Activated T-helper 1 cell treated with Interleukin-2 at 50 U/mL for 16 hours (primary cell): ENCODE measurements around the gene FES.
"Not testable (repeated sequence)": the region's sequence is repeated elsewhere in the genome, so short reads cannot be mapped to it uniquely, and the experiment has no call there.

ENCODE experiments used
- DNase-seq: peaks from one replicate; pipeline ENCODE4 v3.0.0-alpha.2; 2020; ENCODE audit warnings: low read depth

Gene FES

DNA sequence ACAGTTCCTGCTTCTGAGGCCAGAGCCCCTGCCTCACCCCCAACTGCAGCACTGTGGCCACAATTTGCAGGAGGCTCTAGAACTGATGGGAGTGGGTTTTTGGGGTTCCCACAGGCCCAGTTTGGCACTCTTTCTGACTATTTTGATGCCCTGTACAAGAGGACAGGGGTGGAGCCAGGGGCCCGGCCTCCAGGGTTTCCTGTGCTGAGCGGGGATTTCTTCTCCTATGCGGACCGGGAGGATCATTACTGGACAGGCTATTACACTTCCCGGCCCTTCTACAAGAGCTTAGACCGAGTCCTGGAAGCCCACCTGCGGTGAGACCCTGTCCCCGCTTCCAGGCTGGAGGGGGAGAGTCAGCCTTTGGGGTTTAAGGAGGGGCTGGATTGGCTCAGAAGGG is 25.7 kb downstream of the FES start:
- no peak for DNase-seq

DNA sequence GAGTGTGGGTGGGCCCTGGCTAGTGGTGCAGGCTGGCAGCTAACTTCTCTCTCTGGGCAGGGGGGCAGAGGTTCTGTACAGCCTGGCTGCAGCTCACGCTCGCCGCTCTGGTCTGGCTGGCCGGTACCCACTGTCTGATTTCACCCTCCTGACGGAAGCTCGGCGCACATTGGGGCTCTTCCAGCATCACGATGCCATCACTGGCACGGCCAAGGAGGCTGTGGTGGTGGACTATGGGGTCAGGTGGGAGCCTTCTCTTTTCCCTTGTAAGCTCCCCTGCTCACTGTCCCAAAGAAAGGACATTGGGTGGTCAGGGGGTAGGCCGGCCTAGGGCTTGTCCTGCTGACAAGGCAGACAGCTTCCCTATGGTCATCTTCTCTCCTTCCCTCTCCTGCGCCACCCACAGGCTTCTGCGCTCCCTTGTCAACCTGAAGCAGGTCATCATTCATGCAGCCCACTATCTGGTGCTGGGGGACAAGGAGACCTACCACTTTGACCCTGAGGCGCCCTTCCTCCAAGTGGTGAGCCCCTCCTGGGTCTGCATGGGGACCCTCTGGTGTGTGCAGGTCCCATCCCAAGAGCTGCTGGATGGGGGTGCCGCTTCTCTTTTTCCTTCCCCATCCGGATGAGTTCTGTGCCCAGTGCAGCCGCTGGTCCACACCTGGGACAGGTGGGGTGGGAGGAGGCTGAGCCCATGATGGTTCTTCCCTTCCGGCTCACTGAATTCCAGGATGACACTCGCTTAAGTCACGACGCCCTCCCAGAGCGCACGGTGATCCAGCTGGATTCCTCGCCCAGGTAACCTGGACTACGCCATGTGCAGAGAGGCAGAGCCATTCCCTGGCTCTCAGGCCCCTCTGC is 26.4 kb downstream of the FES start:
- no peak for DNase-seq

DNA sequence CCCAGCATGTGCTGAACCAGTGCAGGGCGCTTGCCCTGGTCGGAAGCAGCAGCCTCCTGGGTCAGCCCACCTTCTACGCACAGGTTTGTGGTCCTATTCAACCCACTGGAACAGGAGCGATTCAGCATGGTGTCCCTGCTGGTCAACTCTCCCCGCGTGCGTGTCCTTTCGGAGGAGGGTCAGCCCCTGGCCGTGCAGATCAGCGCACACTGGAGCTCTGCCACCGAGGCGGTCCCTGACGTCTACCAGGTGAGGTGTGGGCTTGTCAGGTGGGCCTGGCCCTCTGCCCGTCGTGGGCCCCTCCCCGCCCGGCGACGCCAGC is 27.0 kb downstream of the FES start:
- DNase-seq, result no peak

DNA sequence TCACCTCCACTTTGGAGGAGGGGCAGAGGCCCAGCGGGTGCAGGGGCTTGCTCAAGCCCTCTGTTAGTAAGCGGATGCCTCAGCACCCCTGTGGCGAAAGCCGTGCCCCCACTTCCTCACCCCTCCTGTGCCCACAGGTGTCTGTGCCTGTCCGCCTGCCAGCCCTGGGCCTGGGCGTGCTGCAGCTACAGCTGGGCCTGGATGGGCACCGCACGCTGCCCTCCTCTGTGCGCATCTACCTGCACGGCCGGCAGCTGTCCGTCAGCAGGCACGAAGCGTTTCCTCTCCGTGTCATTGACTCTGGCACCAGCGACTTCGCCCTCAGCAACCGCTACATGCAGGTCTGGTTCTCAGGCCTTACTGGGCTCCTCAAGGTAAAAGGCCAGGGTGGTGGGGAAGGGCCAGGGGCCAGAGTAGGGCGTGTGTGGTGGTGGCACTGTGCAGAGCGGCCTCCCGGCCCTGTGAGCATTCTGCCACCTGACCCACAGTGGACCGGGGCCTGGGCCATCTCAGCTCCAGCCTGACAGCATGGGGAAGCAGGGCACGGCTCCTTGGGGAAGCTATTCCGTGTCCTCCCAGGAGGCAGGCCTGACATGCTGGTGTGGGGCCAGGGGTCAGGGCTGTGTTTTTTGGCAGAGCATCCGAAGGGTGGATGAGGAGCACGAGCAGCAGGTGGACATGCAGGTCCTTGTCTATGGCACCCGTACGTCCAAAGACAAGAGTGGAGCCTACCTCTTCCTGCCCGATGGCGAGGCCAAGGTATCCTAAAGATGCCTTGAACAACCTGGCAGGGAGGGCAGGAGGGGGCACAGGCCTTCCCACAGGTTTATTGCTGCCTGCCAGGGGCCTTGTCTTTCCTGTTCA is 27.8 kb downstream of the FES start:
- no peak for DNase-seq

DNA sequence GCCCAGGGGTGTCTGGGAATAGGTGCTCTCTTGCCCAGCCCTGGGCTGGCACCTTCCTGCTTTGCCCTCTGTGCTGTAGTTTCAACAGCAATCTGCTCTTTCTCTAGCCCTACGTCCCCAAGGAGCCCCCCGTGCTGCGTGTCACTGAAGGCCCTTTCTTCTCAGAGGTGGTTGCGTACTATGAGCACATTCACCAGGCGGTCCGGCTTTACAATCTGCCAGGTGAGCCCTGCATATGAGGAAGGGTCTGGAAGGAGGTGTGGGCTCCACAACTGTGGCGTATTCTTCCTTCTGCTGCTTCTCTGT is 28.4 kb downstream of the FES start:
- no peak for DNase-seq

DNA sequence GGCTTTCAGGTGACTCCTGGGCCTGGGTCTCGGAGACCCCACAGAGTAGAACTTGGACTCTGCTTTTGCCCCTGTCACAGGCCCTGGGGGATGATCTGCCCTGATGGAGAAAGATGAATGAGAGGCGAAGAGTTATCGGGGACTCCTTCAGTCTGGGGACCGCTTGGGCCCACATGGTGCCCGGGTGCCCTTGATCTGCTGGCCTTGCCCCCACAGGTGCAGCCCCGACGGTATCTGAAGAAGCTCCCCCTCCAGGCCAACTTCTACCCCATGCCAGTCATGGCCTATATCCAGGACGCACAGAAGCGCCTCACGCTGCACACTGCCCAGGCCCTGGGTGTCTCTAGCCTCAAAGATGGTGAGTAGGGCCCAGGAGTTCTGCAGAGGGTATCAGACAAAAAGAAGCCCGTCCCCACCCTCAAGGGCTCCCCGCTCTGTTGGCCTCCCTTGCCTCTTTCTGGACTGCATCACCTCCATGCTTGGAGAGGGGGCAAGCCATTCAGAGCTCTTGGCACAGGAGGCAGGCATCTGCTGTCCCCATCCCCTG is 29.2 kb downstream of the FES start:
- no peak for DNase-seq

DNA sequence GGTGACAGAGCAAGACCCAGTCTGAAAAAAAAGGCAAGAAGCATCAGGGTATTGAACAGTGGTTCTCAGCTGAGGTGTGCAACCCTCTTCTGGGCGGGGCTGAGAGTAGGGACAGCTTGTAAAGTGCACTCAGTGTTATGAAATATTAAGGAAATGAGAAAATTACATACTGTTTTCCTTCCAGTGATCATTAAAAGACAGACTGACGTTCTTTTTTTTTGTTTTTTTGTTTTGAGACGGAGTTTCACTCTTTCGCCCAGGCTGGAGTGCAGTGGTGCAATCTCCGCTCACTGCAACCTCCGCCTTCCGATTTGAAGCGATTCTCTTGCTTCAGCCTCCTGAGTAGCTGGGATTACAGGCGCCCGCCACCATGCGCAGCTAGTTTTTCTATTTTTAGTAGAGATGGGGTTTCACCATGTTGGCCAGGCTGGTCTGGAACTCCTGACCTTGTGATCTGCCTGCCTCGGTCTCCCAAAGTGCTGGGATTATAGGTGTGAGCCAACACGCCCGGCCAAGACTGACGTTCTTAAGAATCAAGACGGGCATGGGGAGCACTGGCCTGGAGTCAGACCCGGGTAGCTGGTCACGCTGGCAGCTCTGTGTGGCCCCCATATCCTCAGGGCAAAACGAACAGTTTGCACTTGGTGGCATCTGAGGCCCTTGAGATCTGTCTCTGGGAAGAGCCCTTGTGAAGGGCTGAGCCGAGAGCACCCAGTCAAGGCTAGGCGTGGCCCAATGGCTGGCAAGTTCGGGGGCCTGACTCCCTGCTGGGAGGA is 30.2 kb downstream of the FES start:
- no peak for DNase-seq

DNA sequence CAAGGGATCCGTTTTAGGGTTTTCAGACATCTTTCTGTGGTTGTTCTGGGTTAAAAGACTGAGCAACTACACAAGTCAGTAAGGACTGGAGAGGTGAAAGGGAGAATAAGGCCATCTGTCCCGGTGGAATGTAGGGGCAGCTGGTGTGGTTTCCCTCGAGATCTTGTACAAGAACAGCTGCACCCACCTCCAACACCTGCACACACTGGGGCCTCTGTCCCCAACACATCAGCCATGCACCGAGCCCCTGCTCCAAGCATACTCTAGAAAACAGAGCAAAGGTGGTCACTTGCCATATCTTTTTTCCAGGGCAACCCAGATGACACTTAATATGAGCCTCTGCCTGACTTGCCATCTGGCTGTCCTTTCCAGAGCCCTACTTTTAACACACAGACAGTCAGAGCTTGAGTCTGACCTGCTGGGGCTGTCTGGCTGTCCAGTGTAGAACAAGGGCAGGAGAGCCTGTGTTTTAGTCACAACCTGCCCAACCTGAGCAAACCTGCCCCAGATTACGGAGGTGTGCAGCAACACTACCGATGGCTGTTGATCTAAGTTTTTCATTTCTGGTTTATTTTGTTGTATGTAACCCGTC is 31.0 kb downstream of the FES start:
- DNase-seq, result no peak

DNA sequence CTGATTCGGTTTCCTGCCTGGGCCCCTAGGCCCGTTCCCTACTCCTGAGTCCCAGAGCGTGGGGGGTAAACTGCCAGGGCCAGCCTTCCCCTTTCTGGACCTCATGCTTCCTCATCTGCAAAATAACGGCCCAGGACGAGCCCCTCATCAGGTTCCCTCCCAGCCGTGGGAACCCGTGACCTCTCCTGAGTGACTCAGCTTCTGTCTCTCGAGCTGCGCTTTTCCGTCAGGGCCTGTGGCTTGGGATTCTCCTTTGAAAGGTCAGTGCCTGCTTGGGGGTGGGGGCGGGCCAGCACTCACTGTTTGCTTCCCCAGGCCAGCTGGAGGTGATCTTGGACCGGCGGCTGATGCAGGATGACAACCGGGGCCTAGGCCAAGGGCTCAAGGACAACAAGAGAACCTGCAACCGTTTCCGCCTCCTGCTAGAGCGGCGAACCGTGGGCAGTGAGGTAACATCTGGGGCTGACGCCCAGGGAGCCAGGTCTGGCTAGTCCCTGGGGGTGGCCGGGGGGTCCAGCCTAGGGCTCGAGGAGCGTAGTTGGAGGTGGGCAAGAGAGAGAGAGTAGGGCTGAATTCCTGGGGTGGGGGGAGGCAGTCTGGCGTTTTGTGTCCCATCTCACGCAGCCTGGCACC is 31.6 kb downstream of the FES start:
- DNase-seq, result no peak

DNA sequence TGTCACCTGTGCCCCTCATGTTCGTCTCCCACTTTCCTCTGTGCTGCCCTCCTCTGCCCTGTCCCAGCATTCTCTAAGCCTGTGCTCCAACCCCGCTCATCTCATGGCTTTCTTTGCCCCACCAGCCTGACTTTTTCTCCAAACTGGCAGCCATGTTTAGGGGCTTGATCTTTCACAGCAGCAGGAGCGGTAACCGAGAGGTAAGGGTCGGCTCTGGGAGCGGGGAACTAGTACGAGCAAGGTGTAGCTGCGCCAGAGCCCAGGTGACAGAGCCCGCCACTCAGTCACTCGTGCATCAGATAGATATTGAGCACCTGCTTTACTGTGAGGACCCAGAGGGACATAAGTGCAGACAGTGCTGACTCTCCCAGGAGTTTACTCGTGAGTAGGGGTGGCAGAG is 32.2 kb downstream of the FES start:
- DNase-seq, result no peak

DNA sequence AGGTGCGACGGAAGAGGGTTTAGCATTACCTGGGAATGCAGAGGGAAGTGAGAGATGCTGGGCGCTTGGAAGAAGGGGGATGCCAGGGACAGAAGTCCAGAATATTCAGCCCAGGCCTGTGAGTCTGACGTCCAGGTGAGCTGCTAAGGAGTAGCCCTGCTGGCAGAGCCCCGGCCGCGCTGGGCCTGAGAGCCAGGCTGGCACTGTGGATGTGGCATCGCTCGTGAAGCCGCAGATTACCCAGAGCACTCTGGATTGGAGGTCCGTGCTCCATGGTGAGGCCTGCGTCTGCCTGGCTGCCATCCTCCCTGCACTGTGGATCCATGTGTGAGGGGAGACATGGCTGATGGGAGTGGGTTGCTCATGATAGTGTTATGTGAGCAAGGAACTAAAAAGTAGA is 33.3 kb downstream of the FES start:
- no peak for DNase-seq

DNA sequence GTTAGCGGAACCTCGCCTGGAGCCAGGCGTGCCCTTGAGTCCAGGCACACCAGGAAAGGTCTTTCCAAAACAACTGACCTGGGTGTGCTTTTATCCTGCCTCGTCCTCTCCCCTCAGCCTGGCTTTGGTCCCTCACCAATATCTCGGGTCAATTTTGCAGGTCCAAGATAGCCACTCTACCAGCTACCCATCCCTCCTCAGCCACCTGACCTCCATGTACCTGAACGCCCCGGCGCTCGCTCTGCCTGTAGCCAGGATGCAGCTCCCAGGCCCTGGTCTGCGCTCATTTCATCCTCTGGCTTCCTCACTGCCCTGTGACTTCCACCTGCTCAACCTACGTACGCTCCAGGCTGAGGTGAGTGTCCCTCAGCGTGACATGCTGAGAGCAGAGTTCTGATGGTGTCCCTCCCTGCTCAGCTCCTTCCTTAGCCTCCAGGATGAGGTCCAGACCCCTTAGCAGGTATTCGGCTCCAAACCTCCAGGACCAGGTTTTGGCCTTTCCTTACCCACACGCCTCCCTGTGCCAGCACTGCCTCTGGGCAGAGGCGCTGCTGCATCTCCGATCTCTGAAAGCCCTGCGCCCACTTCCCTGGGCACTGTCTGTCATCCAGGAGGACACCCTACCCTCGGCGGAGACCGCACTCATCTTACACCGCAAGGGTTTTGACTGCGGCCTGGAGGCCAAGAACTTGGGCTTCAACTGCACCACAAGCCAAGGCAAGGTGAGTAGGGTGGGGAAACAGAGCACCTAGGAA is 33.9 kb downstream of the FES start:
- DNase-seq, result no peak

DNA sequence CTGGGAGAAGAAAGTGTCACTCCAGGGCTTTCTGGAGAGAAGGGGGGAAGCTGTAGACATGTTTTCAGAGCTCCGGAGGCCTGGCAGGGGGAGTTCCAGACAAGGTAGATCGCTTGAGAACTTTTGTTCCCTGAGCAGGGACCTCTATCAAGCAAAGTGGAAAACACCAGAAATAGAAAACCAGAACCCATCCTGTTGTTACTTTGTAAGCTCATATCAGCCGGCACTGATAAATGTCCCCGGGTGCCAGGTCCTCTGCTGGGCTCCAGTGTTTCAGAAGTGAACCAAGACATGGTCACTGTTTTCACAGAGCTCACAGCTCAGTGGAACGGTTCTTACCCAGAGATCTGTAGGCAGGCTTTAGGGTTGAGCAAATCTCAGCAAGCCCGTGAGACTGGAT is 34.5 kb downstream of the FES start:
- DNase-seq, result no peak

DNA sequence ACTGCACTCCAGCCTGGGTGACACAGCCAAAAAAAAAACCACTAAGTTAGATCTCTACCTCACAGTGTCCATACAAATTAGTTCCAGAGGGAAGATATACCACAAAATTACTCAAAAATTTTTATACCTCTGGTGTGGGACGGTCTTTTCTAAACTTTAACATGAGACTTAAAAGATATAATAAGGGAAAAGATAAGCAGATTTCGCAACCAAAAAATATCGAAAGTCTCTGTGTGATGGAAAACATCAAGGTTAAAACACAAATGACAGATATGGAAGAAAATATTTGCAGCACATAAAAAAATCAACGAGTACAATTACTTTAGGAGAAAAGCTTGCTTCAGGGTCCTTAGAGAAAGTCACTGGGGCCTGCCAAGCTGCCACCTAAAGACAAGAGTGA is 37.6 kb downstream of the FES start:
- no peak for DNase-seq

DNA sequence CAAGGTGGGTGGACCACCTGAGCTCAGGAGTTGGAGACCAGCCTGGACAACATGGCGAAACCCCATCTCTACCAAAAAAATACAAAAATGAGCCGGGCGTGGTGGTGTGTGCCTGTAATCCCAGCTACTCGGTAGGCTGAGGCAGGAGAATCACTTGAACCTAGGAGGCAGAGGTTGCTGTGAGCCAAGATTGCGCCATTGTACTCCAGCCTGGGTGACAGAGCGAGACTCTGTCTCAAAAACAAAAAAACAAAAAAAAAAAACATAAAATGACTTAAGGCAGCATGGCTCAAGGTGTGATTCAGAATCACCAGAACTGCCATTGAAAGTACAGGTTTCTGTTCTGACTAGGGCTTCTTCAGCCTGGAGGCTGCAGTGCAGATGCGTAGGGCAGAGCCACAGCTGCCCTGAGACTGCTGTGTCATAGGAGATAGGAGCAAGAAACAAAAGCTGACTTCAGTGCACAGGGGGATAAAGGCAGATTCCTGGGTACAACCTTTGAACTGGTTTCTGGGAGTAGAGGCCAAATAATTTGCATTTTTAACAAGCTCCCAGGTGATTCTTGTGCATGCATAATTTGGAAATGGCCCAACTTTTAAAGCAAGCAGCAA is 38.5 kb downstream of the FES start:
- DNase-seq, result not testable (repeated sequence)

DNA sequence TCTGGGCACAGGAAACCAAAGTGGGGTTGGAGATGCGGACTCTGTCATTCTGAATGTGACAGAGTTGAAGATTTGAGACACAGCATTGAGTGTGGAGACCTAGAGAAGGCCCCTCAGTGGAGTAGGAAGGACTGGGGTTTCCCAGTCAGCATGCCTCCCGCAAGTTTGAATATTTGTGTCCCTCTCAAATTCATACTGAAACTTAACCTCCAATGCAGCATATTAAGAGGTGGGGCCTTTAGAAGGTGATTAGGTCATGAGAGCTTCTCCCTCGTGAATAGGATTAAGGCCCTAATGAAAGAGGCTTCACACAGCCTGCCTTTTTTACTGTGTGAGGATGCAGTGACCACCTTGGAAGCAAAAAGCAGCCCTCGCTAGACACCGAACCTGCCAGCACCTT is 40.1 kb downstream of the FES start:
- no peak for DNase-seq

DNA sequence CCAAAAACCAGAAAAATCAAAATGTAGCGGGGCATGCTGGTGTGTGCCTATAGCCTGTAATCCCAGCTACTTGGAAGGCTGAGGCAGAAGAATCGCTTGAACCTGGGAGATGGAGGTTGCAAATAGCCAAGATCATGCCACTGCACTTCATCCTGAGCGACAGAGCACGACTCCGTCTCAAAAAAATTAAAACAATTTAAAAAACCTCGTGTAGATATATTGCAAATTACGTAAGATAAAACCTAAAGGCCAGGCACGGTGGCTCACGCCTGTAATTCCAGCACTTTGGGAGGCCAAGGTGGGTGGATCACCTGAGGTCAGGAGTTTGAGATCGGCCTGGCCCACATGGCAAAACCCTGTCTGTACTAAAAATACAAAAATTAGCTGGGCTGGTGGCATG is 42.5 kb downstream of the FES start:
- not testable (repeated sequence) for DNase-seq

DNA sequence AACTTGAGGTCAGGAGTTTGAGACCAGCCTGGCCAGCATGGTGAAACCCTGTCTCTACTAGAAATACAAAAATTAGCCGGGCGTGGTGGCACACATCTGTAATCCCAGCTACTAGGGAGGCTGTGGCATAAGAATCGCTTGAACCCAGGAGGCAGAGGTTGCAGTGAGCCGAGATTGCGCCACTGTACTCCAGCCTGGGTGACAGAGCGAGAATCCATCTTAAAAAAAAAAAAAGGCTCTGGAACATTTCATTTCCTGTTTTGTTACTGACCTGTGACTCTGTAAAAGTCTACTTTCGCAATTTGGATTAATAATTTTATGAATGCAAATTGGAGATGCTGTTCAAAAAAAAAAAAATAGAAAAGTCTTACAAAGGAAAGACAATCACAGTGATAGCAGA is 43.8 kb downstream of the FES start:
- DNase-seq, result not testable (repeated sequence)

DNA sequence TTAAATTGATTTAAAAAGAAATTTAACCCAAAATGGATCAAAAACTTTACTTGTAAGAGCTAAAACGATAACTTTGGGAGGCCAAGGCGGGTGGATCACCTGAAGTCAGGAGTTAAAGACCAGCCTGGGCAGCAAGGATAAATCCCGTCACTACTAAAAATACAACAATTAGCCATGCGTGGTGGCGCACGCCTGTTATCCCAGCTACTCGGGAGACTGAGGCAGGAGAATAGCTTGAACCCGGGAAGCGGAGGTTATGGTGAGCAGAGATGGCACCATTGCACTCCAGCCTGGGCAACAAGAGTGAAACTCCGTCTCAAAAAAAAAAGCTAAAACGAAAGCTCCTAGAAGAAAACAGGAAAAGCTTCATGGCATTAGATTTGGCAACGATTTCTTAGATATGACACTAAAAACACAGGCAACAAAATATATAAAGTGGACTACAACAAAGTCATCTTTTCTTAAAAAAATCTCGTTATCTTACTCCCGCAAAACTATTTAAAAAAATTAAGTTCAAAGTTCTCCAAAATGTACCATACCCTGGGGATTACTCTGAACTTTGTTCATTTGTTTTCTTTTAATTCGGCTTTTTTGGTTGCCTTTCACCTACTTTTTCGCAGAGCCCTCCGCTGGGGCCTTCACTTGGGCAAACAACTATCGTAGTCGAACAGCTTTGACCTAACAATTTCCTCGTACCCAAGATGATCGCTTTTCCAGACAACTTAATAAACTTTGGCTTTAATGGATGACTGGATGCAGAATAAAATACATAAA is 45.1 kb downstream of the FES start:
- DNase-seq, result no peak
